GM18502 (cell line): ENCODE measurements around the gene TREML4.

Source experiments
- ATAC-seq: cut with Tn5 transposase; IDR thresholded peaks from one replicate; pipeline ENCODE4 v1.9.1; 2021; ENCODE audit warnings: mild to moderate bottlenecking; ENCODE audit not compliant: unreplicated experiment, poor library complexity

The TREML4 gene

GRCh38 chr6:41247882-41248705 lies 19.9 kb downstream of the TREML4 start:
- no peak for ATAC-seq

GRCh38 chr6:41252401-41253169 lies 24.4 kb downstream of the TREML4 start:
- ATAC-seq, result no peak

- ATAC-seq, result no peak
Measured at GRCh38 chr6:41255110-41255509, 27.0 kb downstream of the TREML4 start.

- peak; percentile 32 for ATAC-seq
Measured at GRCh38 chr6:41255638-41256246, 27.6 kb downstream of the TREML4 start.

- peak; percentile 92 for ATAC-seq
Measured at GRCh38 chr6:41256383-41256782, 28.2 kb downstream of the TREML4 start.

GRCh38 chr6:41257369-41258195 lies 29.4 kb downstream of the TREML4 start:
- no peak for ATAC-seq

GRCh38 chr6:41258196-41258493 lies 30.0 kb downstream of the TREML4 start:
- no peak for ATAC-seq

GRCh38 chr6:41262401-41262800 lies 34.3 kb downstream of the TREML4 start:
- no peak for ATAC-seq

- ATAC-seq, result no peak
Measured at GRCh38 chr6:41263267-41263666, 35.1 kb downstream of the TREML4 start.

GRCh38 chr6:41266541-41266940 lies 38.4 kb downstream of the TREML4 start:
- no peak for ATAC-seq

GRCh38 chr6:41268478-41268877 lies 40.3 kb downstream of the TREML4 start:
- no peak for ATAC-seq

- no peak for ATAC-seq
Measured at GRCh38 chr6:41269166-41269565, 41.0 kb downstream of the TREML4 start.

- ATAC-seq, result no peak
Measured at GRCh38 chr6:41269716-41270115, 41.6 kb downstream of the TREML4 start.

GRCh38 chr6:41271901-41272395 lies 43.8 kb downstream of the TREML4 start:
- no peak for ATAC-seq

- ATAC-seq, result no peak
Measured at GRCh38 chr6:41272591-41273240, 44.6 kb downstream of the TREML4 start.

GRCh38 chr6:41273714-41274113 lies 45.6 kb downstream of the TREML4 start:
- no peak for ATAC-seq

- ATAC-seq, result no peak
Measured at GRCh38 chr6:41274256-41274655, 46.1 kb downstream of the TREML4 start.

GRCh38 chr6:41275489-41275888 lies 47.3 kb downstream of the TREML4 start:
- no peak for ATAC-seq

GRCh38 chr6:41277605-41278004 lies 49.5 kb downstream of the TREML4 start:
- ATAC-seq, result no peak
